CD4-positive, alpha-beta T cell treated with Interleukin-17A for 4 hours (primary cell): ENCODE measurements around the gene DUSP23.

Source experiments
- DNase-seq: peaks from one replicate; pipeline ENCODE4 v3.0.0-alpha.2; 2020; ENCODE audit warnings: mixed read lengths

DUSP23 gene

GRCh38 chr1:159786966-159787365 lies 6.2 kb downstream of the DUSP23 start:
- DNase-seq = no peak

GRCh38 chr1:159790237-159790917 lies 9.6 kb downstream of the DUSP23 start:
- peak; percentile 17 for DNase-seq

- DNase-seq = no peak
Observed at GRCh38 chr1:159791031-159791430, 10.3 kb downstream of the DUSP23 start.

GRCh38 chr1:159791461-159791860 lies 10.7 kb downstream of the DUSP23 start:
- DNase-seq = no peak

GRCh38 chr1:159795534-159795933 lies 14.8 kb downstream of the DUSP23 start:
- DNase-seq = no peak

GRCh38 chr1:159798893-159799292 lies 18.1 kb downstream of the DUSP23 start:
- peak; percentile 66 for DNase-seq

DNA sequence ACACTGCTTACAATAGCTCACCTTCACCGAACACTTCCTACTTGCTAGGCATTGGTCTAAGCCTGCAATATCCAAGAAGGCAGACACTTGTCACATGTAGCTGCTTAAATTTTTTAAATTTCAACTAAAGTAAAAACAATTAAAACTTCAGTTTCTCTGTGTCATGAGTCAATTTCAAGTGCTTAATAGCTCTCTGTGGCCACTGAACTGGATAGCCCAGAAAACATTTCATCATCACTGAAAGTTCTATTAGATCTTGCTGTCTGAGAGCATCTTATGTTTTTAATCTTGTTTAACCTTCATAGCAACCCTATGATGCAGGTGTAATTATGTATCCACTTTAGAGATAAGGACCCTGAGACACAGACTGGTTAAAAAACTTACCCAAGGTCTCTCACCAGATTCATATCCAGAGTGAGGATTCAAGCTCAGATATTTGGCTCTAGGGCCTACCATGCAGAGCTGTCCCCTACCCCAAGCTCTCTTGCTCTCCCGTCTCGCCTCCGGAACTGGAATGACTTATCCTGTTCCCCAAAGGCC lies 18.8 kb downstream of the DUSP23 start:
- no peak for DNase-seq

DNA sequence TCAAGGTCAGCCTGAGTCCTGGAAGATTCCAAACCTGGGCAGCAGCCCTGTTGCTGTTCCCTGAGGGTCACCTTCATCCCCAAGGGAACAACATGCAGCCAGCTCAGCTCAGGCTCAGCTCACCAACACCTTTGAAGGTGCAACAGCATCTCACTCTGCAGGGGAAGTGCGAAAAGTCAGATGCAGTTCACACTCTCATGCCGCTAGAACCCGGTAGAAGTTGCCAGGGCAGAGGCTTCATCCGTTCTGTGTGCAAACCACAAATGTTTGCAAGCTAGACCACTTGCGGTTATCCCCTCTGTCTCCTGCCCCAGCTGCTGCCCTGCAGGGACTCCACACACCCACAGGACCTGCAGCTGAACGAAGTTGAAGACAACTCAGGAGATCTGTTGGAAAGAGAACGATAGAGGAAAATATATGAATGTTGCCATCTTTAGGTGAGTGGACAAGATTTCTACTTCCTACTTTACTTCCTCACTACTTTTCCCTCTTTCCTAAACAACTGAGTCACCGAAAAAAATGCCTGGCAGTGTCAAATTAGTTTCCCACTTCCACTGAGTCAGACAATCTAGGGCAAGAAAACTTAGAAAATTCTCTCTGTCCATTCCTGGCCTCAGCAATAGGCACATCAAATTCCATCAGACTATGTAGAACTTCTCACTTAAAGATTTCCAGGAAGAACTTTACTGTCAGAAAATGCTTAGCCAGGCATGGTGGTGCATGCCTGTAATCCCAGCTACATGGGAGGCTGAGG lies 19.6 kb downstream of the DUSP23 start:
- DNase-seq = peak; percentile 33

- DNase-seq = no peak
Observed at GRCh38 chr1:159802111-159802510, 21.3 kb downstream of the DUSP23 start, which contains the start of gene FCRL6. Gene FCRL6 (plus strand): TSS chr1:159802360. CDS start chr1:159802425, 65 bp downstream.

DNA sequence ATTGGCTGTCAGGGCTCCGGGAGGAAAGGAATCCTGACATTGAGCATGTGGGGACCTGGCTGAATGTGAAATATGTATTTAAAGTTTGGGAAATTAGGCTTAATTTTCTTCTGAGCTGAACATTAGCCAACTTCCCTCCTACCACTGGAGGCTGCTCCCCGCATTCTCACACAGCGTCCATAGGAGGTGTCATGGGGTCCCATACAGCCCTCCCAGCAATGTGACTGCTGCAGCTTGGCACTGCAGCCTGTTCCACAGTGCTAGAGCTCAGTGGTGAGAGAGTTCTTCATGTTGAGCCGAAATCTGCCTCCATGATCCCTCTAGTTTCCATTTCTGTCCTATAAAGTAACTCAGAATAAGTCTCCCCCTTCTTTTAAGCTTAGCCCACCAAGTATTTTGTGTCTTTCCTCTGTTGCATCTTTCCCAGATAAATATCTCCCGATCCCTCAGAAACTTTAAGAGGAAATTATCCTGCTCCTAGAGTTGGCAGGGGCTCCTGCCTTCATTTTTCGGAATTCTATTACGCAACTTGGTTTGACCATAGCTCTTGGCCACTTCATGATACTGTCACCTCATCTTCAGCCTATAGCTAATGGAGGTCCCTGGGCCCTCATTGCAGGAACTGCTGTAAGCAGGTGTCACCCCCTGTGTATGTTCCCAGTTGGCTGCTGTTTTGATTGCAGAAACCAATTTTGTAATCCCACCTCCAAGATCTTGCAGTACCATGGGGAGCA lies 23.4 kb downstream of the DUSP23 start:
- no peak for DNase-seq

- no peak for DNase-seq
Observed at GRCh38 chr1:159804924-159805323, 24.2 kb downstream of the DUSP23 start.

DNA sequence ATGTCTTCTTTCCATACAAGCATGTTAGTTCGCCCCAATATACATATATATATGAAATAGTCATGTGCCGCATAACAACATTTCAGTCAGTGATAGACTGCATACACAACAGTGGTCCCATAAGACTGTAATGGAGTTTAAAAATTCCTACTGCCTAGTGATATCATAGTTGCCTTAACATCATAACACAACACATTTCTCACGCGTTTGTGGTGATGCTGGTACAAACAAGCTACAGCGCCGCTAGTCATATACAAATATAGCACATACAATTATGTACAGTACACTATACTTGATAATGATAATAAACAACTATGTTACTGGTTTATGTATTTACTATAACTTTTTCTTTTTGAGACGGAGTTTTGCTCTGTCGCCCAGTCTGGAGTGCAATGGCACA lies 35.2 kb downstream of the DUSP23 start:
- no peak for DNase-seq

GRCh38 chr1:159817276-159818041 lies 36.7 kb downstream of the DUSP23 start:
- no peak for DNase-seq

GRCh38 chr1:159821171-159821867 lies 40.6 kb downstream of the DUSP23 start:
- DNase-seq = no peak

GRCh38 chr1:159823406-159823805 lies 42.6 kb downstream of the DUSP23 start:
- DNase-seq = no peak

- DNase-seq = no peak
Observed at GRCh38 chr1:159825564-159825963, 44.8 kb downstream of the DUSP23 start.

- peak; percentile 39 for DNase-seq
Observed at GRCh38 chr1:159826441-159827101, 45.8 kb downstream of the DUSP23 start, which contains the start of gene SLAMF8. Gene SLAMF8 (plus strand): TSS chr1:159826873. CDS start chr1:159826899, 26 bp downstream.

- DNase-seq = no peak
Observed at GRCh38 chr1:159827102-159827490, 46.3 kb downstream of the DUSP23 start.

DNA sequence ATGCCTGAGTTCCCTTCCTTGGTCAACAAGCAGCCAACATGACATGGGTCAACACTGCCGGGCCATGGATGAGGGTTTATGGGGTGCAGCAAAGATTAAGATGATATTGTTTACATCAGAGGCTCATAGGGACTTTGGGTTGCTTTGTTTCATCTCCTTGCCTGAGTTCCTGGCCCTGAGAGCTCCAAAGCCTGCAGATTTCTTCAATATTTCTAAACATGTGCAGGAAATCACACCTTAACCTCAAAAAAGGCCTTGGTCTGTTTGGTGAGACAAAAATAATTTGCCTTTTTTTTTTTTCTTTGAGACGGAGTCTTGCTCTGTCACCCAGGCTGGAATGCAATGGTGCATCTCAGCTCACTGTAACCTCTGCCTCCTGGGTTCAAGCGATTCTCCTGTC lies 46.8 kb downstream of the DUSP23 start:
- no peak for DNase-seq

GRCh38 chr1:159828176-159828575 lies 47.4 kb downstream of the DUSP23 start:
- DNase-seq = no peak

- DNase-seq = no peak
Observed at GRCh38 chr1:159828581-159829272, 48.0 kb downstream of the DUSP23 start.
